WERI-Rb-1 (cell line): ENCODE measurements around the gene CMKLR1.

ENCODE experiments used
- DNase-seq: peaks from one replicate; pipeline ENCODE4 v3.0.0-alpha.2; 2020
- H3K27ac ChIP-seq: fragments of 250-450 bp; sonication (Bioruptor Pico); 2 replicates; pipeline ENCODE4 v1.5.1; 2020; ENCODE audit warnings: mild to moderate bottlenecking, moderate library complexity
- H3K27me3 ChIP-seq: fragments of 250-450 bp; sonication (Bioruptor Pico); 2 replicates; pipeline ENCODE4 v1.5.1; 2021; ENCODE audit warnings: mild to moderate bottlenecking, low read depth, moderate library complexity; ENCODE audit not compliant: insufficient read depth, severe bottlenecking
- H3K36me3 ChIP-seq: fragments of 250-450 bp; sonication (Bioruptor Pico); 2 replicates; pipeline ENCODE4 v1.5.1; 2020; ENCODE audit warnings: mild to moderate bottlenecking, moderate library complexity
- H3K4me3 ChIP-seq: 2 replicates; pipeline ENCODE4 v1.5.1; 2011; ENCODE audit warnings: low read depth, mild to moderate bottlenecking, control low read depth, low read length
- H3K9me3 ChIP-seq: fragments of 250-450 bp; sonication (Bioruptor Pico); 2 replicates; pipeline ENCODE4 v1.5.1; 2021; ENCODE audit warnings: mild to moderate bottlenecking, moderate library complexity; ENCODE audit not compliant: severe bottlenecking
- CTCF ChIP-seq: IDR thresholded peaks from 2 replicates; pipeline ENCODE4 v1.5.1; 2011; ENCODE audit warnings: low read depth, mild to moderate bottlenecking, control low read depth, inconsistent platforms, low read length

CMKLR1 gene

DNA sequence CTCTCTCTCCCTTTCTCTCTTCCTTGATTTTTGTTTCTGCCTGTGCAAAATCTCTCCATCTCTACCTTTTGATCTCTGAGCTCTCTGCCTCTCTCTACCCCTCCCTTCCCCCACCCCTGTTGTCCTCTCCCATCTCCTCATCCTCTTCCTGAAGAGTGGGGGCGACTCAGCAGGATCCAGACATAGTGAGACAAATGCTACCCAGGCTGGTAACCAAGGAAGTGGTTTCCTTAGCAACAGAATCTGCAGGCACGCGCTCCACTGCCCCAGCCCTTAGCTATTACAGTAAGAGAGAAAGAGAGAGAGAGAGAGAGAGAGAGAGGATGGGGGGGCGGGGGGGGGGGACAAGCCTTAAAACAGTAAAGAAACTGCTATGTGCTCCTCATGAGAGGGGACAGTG, 85.6 kb downstream of the CMKLR1 start:
- H3K4me3 ChIP-seq, result no peak overlapping the region
- no peak for DNase-seq
- H3K27ac ChIP-seq, result no peak overlapping the region
- H3K27me3 ChIP-seq, result peaks cover 64% of the 10 kb centered on the region
- no peaks in the 10 kb centered on the region for H3K9me3 ChIP-seq
- H3K36me3 ChIP-seq, result no peaks in the 10 kb centered on the region
- TF ChIP-seq CTCF, result no peak

- Histone ChIP-seq H3K9me3 (no peaks in the 10 kb centered on the region), H3K4me3 (no peak overlapping the region), H3K27ac (no peak overlapping the region), H3K36me3 (no peaks in the 10 kb centered on the region), H3K27me3 (peaks cover 69% of the 10 kb centered on the region)
- no peak for DNase-seq
- no peak for TF ChIP-seq CTCF
Measured at GRCh38 chr12:108252523-108252922, 86.6 kb downstream of the CMKLR1 start.

- no peak overlapping the region for H3K27ac ChIP-seq
- TF ChIP-seq CTCF, result no peak
Measured at GRCh38 chr12:108248011-108248410, 91.1 kb downstream of the CMKLR1 start.

GRCh38 chr12:108247130-108247529, 92.0 kb downstream of the CMKLR1 start:
- no peak overlapping the region for H3K4me3 ChIP-seq
- H3K27me3 ChIP-seq, result peaks cover 53% of the 10 kb centered on the region
- H3K36me3 ChIP-seq, result no peaks in the 10 kb centered on the region
- no peaks in the 10 kb centered on the region for H3K9me3 ChIP-seq
- H3K27ac ChIP-seq, result no peak overlapping the region
- TF ChIP-seq CTCF, result no peak
- no peak for DNase-seq

More at GRCh38 chr12:108248011-108248410, 91.1 kb downstream of the CMKLR1 start:
- Histone ChIP-seq H3K36me3 (no peaks in the 10 kb centered on the region), H3K27me3 (peaks cover 62% of the 10 kb centered on the region), H3K4me3 (no peak overlapping the region), H3K9me3 (no peaks in the 10 kb centered on the region)
- DNase-seq, result no peak

- Histone ChIP-seq H3K9me3 (peaks cover 5% of the 10 kb centered on the region), H3K36me3 (no peaks in the 10 kb centered on the region), H3K27ac (no peak overlapping the region), H3K4me3 (no peak overlapping the region), H3K27me3 (peaks cover 13% of the 10 kb centered on the region)
- no peak for TF ChIP-seq CTCF
- DNase-seq, result no peak
Measured at GRCh38 chr12:108241986-108242703, 97.0 kb downstream of the CMKLR1 start.

DNA sequence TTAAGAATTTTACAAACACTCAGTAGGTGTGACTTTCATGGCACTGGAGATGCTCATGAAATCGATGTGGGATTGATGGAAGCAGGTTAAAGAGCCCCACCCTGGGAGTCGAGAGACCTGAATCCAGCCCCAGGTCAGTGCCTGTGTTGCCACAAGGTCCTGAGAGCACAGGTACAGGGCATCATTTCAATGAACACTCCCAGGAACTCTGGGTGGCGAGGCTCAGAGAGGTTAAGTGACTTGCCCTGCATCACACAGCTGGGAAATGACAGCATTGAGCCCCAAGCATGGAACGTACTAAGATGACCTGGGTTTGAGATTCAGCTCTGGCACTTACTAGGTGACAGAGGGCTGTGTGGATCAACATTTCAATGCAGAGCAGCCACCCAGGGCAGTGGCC, 98.2 kb downstream of the CMKLR1 start:
- Histone ChIP-seq H3K36me3 (no peaks in the 10 kb centered on the region), H3K27ac (no peak overlapping the region), H3K9me3 (peaks cover 6% of the 10 kb centered on the region), H3K27me3 (peaks cover 16% of the 10 kb centered on the region), H3K4me3 (no peak overlapping the region)
- DNase-seq, result no peak
- TF ChIP-seq CTCF, result no peak
